NT2/D1 (cell line): ENCODE results near the gene PRPF40A.

Source experiments
- YY1 ChIP-seq: IDR thresholded peaks from 2 replicates; pipeline ENCODE4 v1.6.1; 2011; ENCODE audit not compliant: insufficient read length, insufficient read depth
- ZNF274 ChIP-seq: IDR thresholded peaks from 2 replicates; pipeline ENCODE4 v1.6.1; 2011; ENCODE audit warnings: mild to moderate bottlenecking, low read depth, low read length

DNA sequence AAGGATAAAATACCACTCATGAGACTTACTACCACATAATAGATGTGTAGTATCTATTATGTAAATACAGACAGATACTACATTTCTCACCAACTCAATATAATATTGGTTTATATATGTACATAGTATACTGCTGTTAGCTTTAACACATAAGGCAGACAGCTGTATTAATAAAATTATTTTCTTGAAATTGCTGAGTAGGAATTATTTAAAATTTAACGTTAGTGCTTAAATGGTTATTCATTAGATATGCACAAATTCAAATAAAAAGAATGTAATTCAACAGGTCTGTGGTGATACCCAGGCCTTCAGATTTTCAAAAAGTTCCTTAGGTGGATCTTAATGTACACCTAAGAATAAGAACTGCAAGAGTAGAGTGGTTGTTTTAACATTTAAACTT, 59.0 kb downstream of the PRPF40A start:
- TF ChIP-seq ZNF274, result no peak
- no peak for TF ChIP-seq YY1
